NCI-H1092 (cell line): ENCODE measurements around the gene DPH2.

Experiments used
- DNase-seq: peaks from one replicate; lab custom pipeline; 2025; lab: John Stamatoyannopoulos, UW

The DPH2 gene, protein sequence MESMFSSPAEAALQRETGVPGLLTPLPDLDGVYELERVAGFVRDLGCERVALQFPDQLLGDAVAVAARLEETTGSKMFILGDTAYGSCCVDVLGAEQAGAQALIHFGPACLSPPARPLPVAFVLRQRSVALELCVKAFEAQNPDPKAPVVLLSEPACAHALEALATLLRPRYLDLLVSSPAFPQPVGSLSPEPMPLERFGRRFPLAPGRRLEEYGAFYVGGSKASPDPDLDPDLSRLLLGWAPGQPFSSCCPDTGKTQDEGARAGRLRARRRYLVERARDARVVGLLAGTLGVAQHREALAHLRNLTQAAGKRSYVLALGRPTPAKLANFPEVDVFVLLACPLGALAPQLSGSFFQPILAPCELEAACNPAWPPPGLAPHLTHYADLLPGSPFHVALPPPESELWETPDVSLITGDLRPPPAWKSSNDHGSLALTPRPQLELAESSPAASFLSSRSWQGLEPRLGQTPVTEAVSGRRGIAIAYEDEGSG

DNA sequence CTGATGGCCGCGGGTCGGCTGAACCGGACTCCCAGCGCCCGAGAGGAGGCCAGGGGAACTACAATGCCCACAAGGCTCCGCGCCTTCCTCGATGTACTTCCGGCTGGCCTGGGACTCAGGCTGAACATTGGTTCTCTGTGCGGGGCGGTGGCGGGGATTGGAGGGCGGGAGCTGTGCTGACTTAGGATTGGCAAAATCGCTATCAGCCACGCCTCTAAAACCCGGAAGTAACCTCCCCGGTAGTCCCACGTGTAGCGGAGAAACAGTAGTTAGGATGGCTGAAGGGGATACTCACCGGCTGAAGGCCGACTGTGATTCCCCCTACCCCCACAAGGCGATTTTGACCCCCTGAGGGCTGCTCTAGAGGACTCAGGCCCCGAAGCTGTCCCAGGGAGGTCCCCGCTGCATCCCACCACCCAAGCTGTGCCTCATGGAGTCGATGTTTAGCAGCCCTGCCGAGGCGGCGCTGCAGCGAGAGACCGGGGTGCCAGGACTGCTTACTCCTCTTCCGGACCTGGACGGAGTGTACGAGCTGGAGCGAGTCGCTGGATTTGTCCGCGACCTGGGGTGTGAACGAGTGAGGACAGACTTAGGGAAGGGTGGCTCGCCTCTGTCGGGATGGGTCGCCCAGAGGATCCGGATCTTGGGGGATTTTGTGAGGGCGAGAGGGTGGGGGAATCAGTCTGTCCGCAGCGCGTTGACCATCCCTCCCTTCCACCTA, at the start of gene DPH2:
DPH2 (plus strand) TSS at position 265 of the 721 bp plus-strand sequence; CDS start at position 431, 166 bp downstream.
- peak; percentile 99 for DNase-seq

DNA sequence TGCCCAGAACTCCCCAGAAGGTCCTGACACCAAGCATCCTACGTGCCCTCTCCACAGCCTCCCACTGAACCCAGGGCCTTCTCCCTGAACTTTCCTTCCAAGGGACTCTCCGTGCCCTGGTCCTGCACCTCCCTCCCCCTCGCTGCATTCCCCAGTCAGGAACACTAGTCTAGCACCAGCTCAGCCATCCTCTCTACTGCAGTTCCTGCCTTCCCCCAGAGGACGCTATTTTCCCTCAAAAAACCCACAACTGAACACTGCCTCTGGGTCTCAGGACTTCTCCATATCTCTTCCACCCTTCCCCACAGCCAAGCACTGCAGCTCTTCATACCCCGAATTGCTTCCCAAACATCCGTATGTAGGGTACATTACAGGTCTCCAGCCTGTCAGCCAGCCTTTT, 48.8 kb upstream of the DPH2 start:
- no peak for DNase-seq

DNA sequence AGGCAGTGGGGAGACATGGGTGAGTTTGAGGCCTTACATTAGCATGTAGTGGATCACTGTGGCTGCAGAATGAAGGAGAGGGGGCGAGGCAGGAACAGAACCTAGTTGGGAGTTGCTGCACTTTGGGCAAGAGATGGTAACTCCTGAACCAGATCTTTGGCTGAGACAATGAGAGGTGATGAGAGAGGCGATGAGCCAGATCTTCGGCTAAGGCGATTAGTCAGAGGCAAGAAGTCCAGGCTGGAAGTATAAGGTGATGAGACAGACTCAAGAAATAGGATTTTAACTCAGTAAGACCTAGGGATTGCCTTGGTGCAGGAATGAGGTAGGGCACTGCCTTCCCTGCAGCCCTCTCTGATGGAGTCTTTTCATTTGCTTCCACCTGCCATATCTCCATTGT, 45.3 kb upstream of the DPH2 start:
- no peak for DNase-seq

DNA sequence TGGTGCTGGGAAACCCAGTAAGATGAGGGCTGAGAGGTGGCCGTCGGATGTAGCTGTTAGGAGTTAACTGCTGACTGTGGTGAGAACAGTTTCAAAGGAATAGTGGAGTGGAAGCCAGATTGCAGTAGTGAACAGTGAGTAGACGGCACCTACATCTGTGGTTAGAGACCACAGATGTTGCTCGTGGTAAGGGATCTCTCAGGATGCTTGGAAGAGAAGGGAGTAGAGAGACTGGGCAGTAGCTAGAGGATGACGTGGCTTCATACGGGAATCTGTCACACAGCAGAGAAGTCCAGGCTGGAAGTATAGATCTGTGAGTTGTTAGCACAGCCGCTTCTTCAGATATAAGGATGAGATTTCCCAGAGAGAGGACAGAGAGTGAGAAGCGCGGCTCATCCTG, 44.0 kb upstream of the DPH2 start:
- no peak for DNase-seq

DNA sequence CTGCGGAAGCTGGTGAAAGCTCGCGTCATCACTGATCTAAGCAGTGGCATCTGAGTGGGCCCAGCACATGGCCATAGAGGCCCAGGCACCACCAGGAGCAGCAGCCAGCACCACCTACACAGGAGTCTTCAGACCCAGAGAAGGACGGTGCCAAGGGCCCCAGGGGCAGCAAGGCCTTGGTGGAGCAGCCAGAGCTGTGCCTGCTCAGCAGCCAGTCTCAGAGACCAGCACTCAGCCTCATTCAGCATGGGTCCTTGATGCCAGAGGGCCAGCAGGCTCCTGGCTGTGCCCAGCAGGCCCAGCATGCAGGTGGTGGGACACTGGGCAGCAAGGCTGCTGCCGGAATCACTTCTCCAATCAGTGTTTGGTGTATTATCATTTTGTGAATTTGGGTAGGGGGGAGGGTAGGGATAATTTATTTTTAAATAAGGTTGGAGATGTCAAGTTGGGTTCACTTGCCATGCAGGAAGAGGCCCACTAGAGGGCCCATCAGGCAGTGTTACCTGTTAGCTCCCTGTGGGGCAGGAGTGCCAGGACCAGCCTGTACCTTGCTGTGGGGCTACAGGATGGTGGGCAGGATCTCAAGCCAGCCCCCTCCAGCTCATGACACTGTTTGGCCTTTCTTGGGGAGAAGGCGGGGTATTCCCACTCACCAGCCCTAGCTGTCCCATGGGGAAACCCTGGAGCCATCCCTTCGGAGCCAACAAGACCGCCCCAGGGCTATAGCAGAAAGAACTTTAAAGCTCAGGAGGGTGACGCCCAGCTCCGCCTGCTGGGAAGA, 39.5 kb upstream of the DPH2 start:
- no peak for DNase-seq

DNA sequence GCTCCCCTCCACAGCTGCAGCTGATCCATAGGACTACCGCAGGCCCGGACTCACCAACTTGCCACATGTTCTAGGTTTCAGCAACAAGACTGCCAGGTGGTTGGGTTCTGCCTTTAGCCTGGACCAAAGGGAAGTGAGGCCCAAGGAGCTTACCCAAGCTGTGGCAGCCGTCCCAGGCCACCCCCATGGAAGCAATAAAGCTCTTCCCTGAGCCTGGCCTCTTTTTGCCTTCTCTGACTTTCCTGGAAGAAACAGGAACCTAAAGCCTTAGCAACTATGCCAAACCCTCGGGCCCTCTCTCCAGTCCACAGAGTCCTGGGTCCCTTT, 38.9 kb upstream of the DPH2 start:
- DNase-seq: no peak

DNA sequence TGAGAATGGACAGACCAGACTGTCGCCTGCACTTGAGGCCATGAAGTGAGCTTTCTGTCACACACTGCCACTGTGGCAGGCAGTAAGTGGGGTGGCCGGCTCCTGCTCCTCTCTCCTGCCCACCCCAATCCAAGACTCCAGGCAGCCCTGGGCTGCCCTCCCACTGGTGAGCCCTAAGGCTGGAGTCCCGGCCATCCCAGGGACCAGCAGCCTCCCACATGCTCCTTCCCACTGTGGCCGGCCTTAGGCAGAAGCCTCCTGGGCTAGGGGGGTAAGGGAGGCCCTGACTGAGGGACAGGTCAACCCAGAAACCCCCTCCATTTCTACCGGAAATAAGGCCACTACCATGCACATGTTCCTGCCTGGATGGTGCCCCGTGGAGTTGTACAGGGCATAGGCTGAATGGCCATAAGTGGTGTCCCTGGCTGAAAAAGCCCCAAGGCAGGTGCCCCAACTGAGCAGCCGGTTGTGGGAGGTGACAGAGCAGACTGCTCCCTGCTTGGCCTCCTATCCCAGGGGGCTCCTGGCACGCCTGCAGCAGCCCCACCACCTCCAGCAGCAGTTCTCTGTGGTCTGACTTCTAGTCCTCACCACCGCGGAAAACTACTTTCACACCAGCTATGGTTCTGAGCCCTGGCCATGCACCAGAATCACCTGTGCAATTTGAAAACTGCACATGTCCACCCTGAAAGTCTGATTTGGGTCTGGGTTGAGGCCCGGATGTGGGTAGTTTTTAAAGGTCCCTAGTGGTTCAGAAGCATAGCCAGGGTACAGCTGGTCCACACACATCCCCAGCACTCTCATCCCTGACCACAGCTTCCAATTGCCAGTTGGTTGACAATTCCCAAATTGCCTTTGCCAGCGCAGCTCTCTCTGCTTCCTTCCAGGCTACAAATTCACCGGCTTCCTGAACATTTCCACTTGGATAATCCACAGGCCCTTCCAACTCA, 37.8 kb upstream of the DPH2 start:
- no peak for DNase-seq

DNA sequence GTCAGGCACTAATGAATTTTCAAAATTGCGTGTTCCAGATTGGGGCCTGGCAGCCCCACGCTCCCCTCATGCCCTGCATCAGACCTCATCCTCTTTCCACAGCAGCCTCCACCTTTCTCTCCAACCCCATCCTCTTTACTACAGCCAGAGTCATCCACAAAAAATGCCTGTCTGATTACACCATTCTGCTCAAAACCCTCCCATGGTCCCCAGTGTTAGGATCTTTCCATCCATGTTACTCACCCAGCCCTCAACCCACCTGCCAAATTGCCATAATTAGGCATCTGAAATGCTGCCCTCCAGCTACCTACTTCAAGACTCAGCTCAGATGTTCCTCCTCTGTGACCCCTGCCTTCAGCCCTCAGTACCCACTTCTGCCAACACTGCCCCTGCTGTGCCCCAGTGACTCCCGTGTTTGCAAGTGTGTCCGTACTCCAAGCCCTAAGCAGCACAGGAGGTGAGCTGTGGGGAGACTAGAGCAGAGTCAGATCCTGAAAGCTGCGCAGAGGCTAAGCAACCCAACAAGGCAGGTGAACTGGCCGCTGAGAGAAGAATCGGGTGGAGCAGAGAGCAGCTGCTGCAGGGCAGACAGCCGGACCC, 36.9 kb upstream of the DPH2 start:
- no peak for DNase-seq

DNA sequence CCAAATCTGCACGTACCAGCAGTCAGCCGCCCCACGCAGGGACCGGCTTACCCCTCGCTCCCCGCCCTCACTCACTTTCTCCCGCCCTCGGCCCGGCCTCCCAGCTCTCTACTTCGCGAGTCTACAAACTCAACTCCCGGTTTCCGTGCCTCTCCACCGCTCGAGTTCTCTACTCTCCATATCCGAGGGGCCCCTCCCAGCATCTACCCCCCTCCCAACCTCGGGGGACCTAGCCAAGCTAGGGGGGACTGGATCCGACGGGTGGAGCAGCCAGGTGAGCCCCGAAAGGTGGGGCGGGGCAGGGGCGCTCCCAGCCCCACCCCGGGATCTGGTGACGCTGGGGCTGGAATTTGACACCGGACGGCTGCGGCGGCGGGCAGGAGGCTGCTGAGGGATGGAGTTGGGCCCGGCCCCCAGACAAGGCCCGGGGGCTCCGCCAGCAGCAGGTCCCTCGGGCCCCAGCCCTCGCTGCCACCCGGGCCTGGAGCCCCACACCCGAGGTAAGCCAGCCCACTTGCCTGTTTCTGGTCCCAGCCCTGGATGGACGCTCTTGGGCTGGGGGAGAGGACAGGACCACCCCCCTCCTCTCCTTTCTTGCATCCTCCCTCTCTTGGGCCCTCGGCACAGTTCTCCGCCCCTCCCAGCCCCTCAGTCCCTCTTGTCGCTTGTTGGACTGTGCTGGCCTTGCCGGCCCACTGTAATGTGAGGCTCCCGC, 36.3 kb upstream of the DPH2 start, which contains the start of gene ARTN:
ARTN (plus strand) TSS at position 416 of the 715 bp plus-strand sequence. CDS start 1,856 bp downstream, outside the sequence.
- DNase-seq: peak; percentile 13

DNA sequence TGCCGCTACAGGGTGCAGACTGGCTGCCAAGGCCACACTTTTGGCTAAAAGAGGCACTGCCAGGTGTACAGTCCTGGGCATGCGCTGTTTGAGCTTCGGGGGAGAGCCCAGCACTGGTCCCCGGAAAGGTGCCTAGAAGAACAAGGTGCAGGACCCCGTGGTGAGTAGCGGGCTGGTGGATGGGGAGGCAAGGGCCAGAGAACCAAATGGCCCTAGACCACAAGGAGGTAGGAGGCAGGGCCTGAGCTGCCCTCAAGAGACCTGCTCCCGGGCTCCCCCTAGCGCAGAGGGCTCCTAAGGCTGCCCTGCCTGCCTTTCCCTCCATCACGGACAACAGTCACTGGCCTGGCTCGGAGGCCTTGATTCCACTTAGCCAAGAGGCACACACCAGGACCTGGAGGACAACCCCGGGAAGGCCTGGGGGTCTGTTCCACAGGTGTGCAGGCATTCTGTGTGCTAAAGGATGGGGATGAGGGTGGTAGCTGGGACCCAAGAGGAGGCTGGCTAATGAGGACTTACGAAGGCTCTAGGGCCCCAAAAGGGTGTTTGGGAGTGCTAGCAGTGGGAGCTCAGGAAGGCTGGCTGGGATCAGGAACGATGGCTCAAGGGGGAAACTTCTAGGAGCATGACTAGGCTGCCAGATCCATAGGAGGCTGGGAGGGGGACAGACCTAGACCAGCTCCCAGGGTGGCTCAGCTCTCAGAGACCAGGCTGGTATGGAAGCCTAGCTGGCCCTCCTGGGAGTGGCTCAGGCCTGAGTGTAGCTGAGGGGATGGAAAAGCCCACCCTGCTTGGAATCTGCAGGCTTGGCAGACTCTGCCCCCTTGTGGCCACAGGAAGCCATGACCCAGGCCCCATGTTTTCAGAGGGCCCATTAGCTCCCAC, 35.5 kb upstream of the DPH2 start:
- peak; percentile 67 for DNase-seq

DNA sequence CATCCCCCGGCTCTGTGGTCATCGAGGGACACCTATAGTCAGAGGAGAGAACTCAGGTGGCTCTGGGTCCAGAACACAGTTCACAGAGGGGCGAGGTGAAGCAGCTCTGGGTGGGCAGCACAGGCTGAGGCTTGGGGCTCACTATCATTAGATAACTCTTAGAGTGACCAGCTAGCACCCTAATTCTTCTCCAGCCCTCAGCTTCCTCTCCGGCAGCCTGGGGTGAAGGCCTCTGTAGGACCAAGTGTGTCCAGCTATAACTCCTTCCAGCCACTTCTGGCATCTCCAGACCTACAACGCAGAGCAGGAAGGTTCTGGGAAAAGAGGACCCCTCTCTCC, 34.9 kb upstream of the DPH2 start:
- DNase-seq: no peak

DNA sequence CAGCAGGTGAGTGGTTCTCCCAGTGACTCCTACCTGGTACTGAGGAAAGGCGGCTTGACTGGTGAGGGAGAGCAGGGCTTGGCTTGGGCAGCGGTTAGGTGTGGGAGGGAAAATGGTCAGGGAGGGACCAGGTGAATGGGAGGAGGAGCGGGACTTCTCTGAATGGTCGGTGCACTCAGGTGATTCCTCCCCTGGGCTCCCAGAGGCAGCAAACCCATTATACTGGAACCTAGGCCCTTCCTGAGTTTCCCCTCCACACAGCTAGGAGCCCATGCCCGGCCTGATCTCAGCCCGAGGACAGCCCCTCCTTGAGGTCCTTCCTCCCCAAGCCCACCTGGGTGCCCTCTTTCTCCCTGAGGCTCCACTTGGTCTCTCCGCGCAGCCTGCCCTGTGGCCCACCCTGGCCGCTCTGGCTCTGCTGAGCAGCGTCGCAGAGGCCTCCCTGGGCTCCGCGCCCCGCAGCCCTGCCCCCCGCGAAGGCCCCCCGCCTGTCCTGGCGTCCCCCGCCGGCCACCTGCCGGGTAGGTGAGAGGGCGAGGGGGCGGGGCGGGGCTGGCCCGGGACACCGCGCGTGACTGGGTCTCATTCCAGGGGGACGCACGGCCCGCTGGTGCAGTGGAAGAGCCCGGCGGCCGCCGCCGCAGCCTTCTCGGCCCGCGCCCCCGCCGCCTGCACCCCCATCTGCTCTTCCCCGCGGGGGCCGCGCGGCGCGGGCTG, 33.9 kb upstream of the DPH2 start:
- no peak for DNase-seq

DNA sequence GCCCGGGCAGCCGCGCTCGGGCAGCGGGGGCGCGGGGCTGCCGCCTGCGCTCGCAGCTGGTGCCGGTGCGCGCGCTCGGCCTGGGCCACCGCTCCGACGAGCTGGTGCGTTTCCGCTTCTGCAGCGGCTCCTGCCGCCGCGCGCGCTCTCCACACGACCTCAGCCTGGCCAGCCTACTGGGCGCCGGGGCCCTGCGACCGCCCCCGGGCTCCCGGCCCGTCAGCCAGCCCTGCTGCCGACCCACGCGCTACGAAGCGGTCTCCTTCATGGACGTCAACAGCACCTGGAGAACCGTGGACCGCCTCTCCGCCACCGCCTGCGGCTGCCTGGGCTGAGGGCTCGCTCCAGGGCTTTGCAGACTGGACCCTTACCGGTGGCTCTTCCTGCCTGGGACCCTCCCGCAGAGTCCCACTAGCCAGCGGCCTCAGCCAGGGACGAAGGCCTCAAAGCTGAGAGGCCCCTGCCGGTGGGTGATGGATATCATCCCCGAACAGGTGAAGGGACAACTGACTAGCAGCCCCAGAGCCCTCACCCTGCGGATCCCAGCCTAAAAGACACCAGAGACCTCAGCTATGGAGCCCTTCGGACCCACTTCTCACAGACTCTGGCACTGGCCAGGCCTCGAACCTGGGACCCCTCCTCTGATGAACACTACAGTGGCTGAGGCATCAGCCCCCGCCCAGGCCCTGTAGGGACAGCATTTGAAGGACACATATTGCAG, 33.2 kb upstream of the DPH2 start:
- DNase-seq: peak; percentile 24

DNA sequence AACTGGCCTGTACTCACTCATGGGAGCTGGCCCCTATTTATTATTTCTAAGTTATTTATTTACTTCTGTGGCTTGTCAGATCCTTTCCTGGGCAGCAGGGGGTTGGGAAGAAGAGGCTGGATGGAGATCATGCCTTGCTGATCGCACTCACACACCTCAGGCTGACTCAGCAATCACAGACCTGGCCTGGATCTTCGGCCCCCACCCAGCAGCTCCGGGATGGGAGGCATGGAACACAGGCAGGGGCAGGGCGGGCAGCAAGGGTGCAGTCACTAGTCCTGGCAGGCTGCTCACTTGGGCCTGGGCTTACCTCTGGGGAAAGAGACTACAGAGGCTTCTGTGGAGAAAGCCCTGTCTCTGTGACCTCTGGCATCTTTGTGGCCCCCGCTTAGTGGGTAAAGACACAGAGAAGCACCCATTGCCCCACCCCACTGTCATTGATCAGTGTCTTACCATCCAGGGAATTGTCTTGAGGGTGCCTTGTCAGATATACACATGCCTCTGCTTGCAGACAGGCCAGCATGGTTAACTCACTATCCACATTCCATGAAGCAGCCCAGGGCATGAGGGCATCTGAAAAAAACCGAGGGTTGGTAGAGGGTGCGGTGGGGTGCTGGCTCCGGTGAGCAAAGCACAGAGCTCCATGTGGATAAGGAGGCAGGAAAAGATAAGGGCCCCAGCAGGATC, 32.5 kb upstream of the DPH2 start:
- no peak for DNase-seq

DNA sequence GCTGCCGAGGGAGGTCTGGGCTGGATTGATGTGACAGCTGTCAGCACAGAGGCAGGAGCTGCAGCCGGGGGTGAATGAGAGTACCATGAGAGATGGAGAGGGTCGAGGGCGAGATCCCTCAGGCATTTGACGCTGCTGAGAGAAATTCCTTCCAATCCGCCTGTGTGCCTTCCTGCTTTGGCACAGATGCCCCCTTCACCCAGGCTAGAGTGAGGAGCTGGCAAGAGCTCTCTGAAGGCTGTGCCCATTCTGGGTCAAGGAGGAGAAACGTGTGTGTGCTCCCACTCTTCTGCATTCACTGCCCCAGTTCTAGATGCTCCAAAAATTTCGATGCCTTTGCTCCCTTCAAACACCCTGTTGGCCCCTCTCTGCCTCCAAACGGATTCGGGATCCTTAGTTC, 31.4 kb upstream of the DPH2 start:
- DNase-seq: no peak

DNA sequence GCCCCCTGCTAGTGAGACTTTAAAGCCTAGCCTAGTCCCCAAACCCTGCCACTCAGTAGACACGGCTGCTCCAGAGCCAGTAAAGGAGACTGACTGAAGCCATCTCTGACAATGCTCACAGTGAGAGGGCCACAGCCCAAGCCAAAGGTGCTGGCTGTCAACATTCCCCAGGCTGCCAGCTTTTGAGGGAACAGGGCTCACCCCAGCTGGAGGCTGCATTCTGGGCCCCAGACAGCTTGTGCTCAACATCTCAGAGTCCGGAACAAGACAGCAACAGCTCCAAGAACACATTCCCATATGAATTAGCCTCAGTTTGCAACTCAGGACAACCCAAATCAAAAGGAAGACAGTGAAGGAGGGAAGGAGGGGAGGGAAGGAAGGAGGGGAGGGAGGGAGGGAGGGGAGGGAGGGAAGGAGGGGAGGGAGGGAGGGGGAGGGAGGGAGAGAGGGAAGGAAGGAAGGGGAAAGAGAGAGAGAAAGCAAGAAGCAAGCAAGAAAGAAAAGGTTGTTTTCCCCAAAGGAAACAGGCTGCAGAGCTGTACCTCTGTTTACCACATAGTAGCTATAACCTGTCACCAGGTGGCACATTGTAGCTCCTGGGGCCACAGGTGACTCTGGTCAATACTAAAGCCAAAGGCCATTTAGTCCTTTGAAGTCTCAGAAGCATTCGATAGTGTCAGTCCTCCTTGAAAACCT, 30.8 kb upstream of the DPH2 start:
- DNase-seq: no peak

DNA sequence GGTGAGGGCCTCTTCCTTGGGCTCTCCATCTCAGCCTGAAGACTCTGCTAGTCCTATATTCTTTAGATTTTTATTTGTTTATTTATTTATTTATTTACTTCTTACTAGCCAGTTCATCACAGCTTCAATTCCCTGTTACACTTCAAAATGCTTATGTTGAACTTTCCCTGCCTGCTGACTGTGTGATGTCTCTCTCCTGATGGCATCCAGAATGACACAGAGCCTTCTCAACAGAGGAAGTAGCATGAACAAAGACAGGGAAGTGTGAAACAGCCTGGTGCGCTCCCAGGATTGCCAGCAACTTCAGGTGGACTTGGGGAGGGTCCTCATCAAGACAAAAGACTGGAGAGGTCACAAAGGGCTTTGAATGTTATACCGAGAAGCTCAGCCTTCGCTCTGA, 27.4 kb upstream of the DPH2 start:
- DNase-seq: no peak
